Peyer's patch (tissue), 4 donors: ENCODE results near the gene MARCHF9.

Source experiments
- POLR2A ChIP-seq, 2 donors: fragments of 450-650 bp; IDR thresholded peaks; one replicate each; pipeline ENCODE4 v1.5.1; 2017; ENCODE audit warnings: antibody characterized with exemption in 2 of 2, mild to moderate bottlenecking in 2 of 2, moderate library complexity in 2 of 2
- TF ChIP-seq, protein P1 (sequence below), 6 experiments: fragments of 450-650 bp in 4 of 6; fragments of 200-600 bp in 2 of 6; sonication (generic) in 1 of 6; IDR thresholded peaks; one replicate each; pipeline ENCODE4 v1.5.1; 2017 to 2019; ENCODE audit warnings: antibody characterized with exemption in 6 of 6, mild to moderate bottlenecking in 3 of 6, moderate library complexity in 1 of 6

DNA sequence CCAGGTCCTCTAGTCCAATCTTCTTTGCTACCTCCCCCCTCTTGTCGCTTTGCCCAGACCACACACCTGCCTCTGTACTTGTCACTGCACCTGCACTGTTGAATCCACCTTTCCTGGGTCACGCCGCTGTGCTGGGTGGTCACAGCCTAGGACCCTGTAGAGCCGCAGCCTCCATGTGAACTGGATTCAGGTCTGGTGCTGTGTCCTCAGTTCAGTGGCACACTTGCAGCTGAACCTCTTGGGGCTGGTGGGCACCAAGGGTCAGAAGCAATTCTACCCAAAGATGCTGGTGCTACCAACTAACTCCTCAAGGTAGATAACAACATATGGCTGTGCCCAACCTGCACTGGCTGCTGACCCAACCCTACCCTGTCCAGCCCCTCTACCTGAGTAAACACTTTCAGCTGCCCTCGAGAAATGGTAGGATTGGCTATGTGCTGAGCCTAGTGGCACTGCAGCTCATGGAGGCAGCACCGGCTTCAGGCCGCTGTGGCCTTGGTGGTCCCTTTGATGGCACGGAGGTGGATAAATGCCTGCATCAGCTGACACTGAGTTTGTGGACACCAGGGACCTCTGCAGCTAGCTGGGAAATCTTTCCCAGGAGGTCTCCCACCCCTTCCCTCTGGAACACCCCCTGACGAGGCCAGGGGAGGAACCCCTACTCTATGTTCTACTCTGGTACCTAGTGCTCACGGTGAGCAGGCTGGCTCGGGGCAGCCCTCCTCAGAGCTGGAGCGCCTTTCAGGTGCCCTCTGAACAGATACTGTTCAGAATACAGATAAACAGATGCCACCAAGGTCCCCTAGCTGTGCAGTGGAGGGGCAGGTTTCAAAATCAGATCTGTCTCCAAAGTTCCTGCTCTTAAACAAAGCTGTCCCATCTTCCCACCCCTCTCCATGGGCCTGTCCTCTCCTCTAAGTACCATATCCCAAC is 30.6 kb upstream of the MARCHF9 start:
- TF ChIP-seq POLR2A (IDR thresholded peaks at IDR 0.05), result no peak
- TF ChIP-seq, protein P1, sequence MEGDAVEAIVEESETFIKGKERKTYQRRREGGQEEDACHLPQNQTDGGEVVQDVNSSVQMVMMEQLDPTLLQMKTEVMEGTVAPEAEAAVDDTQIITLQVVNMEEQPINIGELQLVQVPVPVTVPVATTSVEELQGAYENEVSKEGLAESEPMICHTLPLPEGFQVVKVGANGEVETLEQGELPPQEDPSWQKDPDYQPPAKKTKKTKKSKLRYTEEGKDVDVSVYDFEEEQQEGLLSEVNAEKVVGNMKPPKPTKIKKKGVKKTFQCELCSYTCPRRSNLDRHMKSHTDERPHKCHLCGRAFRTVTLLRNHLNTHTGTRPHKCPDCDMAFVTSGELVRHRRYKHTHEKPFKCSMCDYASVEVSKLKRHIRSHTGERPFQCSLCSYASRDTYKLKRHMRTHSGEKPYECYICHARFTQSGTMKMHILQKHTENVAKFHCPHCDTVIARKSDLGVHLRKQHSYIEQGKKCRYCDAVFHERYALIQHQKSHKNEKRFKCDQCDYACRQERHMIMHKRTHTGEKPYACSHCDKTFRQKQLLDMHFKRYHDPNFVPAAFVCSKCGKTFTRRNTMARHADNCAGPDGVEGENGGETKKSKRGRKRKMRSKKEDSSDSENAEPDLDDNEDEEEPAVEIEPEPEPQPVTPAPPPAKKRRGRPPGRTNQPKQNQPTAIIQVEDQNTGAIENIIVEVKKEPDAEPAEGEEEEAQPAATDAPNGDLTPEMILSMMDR (IDR thresholded peaks at IDR 0.05), result no peak
